Fibroblast of lung (primary cell): Measurements from ENCODE around the gene COL27A1. TPM values are rescaled to one million over a fixed set of nuclear protein-coding genes. Genes with fewer than 3 reads are reported as not detected.
A peak's percentile ranks its signal among the peaks of the same experiment; 100 is the strongest.

Source experiments
- DNase-seq, 2 donors: peaks; one replicate each; pipeline versions ENCODE4 v3.0.0 to v3.0.0-alpha.2; 2010; ENCODE audit warnings: low read depth in 2 of 2
- H2AFZ ChIP-seq: 2 replicates; pipeline ENCODE4 v1.5.1; 2012; ENCODE audit warnings: low read length, control low read depth, inconsistent platforms
- H3K27ac ChIP-seq: 2 replicates; pipeline ENCODE4 v1.5.1; 2011; ENCODE audit warnings: low read length, control low read depth; ENCODE audit not compliant: insufficient read depth
- H3K27me3 ChIP-seq: 2 replicates; pipeline ENCODE4 v1.5.1; 2011; ENCODE audit warnings: mild to moderate bottlenecking, low read length; ENCODE audit not compliant: control insufficient read depth, insufficient read depth
- H3K36me3 ChIP-seq: 2 replicates; pipeline ENCODE4 v1.5.1; 2011; ENCODE audit warnings: low read length; ENCODE audit not compliant: control insufficient read depth, insufficient read depth
- H3K4me1 ChIP-seq: 2 replicates; pipeline ENCODE4 v1.5.1; 2011; ENCODE audit warnings: low read length; ENCODE audit not compliant: control insufficient read depth, insufficient read depth; ENCODE audit errors: extremely low read depth
- H3K4me2 ChIP-seq: 2 replicates; pipeline ENCODE4 v1.5.1; 2011; ENCODE audit warnings: low read length, control low read depth; ENCODE audit not compliant: insufficient read depth; ENCODE audit errors: extremely low read depth
- H3K4me3 ChIP-seq, 4 experiments: fragments of 200-600 bp in 1 of 4; sonication (generic) in 1 of 4; replicated peaks in 1 of 4; 2 replicates each; pipeline ENCODE4 v1.5.1; 2011 to 2016; ENCODE audit warnings: low read length in 4 of 4, low read depth in 3 of 4, mild to moderate bottlenecking in 3 of 4, control low read depth in 2 of 4, inconsistent platforms in 1 of 4, mixed read lengths in 1 of 4; ENCODE audit not compliant: insufficient read depth in 1 of 4; ENCODE audit errors: control extremely low read depth in 1 of 4
- H3K79me2 ChIP-seq: 2 replicates; pipeline ENCODE4 v1.5.1; 2012; ENCODE audit warnings: mild to moderate bottlenecking, low read length, inconsistent platforms; ENCODE audit not compliant: control insufficient read depth, insufficient read depth
- H3K9ac ChIP-seq: 2 replicates; pipeline ENCODE4 v1.5.1; 2011; ENCODE audit warnings: mild to moderate bottlenecking, low read length, control low read depth; ENCODE audit not compliant: insufficient read depth
- H3K9me3 ChIP-seq: 2 replicates; pipeline ENCODE4 v1.5.1; 2012; ENCODE audit warnings: low read depth, low read length; ENCODE audit not compliant: control insufficient read depth, insufficient read depth
- H4K20me1 ChIP-seq: 2 replicates; pipeline ENCODE4 v1.5.1; 2011; ENCODE audit warnings: low read length; ENCODE audit not compliant: control insufficient read depth, insufficient read depth; ENCODE audit errors: extremely low read depth
- EZH2 ChIP-seq: IDR thresholded peaks from 2 replicates; pipeline ENCODE4 v1.5.1; 2012; ENCODE audit warnings: low read length, control low read depth, mild to moderate bottlenecking; ENCODE audit errors: missing control alignments
- polyA plus RNA-seq, 2 donors: library from polyadenylated mRNA; depleted of rRNA in 1 of 2; stranded (reverse) in 1 of 2; unstranded in 1 of 2; fragments of >200 nt; gene quantifications; 2 replicates each; pipeline ENCODE4 v1.2.1, GENCODE V29; 2011 to 2012; ENCODE audit warnings: missing spikeins in 1 of 2
- total RNA-seq: library from RNA; depleted of rRNA; stranded (reverse); fragments of >200 nt; gene quantifications from 2 replicates; pipeline ENCODE4 v1.2.1, GENCODE V29; 2014
- TF ChIP-seq, protein P1 (sequence below), 2 donors: IDR thresholded peaks in 1 of 2; conservative IDR thresholded peaks in 1 of 2; 1 replicate in 1 of 2; 2 replicates in 1 of 2; pipeline ENCODE4 v1.5.1; 2011 to 2012; ENCODE audit warnings: low read length in 2 of 2, control low read depth in 1 of 2, inconsistent platforms in 1 of 2, low read depth in 1 of 2, mild to moderate bottlenecking in 1 of 2

Gene COL27A1
- total and polyA plus RNA-seq, 2 donors (not counting 1 experiment from before 2014, with no cell fraction given) = 2.4 to 5.4 TPM

DNA sequence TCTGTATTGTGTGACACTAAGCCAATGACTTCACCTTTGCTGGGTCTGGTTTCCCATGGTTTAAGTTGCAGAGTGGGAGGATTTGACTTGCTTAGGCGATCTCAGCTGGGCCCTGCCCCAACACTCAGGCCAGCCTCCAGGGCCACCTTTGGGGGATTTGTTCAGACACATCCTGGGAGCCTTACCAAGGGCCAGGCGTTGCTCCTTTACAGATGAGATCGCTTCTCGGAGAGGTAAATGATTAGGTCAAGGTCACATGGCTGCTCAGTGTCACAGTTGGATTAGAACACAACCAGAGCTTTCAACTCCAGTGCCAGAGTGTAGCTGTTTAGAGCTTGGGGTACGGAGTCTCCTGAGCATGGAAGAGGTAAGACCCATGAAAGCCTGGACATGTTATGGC, 57.5 kb downstream of the COL27A1 start:
- Histone ChIP-seq H2AFZ (no peak overlapping the region), H3K27ac (no peak overlapping the region), H3K79me2 (no peaks in the 10 kb centered on the region), H3K36me3 (peaks cover 1% of the 10 kb centered on the region), H3K9ac (no peak overlapping the region), H3K4me1 (peaks cover 5% of the 10 kb centered on the region), H4K20me1 (no peaks in the 10 kb centered on the region), H3K9me3 (no peaks in the 10 kb centered on the region), H3K27me3 (no peaks in the 10 kb centered on the region), H3K4me2 (no peak overlapping the region), H3K4me3 (no peak overlapping the region)
- TF ChIP-seq, protein P1, sequence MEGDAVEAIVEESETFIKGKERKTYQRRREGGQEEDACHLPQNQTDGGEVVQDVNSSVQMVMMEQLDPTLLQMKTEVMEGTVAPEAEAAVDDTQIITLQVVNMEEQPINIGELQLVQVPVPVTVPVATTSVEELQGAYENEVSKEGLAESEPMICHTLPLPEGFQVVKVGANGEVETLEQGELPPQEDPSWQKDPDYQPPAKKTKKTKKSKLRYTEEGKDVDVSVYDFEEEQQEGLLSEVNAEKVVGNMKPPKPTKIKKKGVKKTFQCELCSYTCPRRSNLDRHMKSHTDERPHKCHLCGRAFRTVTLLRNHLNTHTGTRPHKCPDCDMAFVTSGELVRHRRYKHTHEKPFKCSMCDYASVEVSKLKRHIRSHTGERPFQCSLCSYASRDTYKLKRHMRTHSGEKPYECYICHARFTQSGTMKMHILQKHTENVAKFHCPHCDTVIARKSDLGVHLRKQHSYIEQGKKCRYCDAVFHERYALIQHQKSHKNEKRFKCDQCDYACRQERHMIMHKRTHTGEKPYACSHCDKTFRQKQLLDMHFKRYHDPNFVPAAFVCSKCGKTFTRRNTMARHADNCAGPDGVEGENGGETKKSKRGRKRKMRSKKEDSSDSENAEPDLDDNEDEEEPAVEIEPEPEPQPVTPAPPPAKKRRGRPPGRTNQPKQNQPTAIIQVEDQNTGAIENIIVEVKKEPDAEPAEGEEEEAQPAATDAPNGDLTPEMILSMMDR (conservative IDR thresholded peaks at IDR 0.05 in 1 of 2, IDR thresholded peaks at IDR 0.05 in 1 of 2; ENCODE audit: low read depth in 1 of 2, low read length in 2 of 2) = no peak
- TF ChIP-seq EZH2 = no peak
- no peak for DNase-seq

DNA sequence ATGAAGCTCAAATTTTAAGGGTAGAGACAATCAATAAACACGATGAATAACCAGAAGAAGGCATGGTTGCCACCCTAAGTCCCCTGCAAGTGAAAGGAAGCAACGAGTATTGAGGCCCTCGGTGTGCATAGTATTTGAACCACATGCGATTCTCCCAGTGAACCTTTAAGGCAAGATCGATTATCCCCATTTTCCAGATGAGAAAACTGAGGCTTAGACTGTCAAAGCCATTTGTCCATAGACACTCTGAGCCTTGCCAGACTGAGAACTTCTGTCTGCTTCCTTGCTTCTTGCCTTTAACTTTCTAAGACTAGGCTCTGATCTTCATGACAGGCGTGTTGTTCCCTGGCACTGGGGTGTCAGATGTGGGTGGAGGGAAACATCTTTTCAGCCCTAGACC, 58.2 kb downstream of the COL27A1 start:
- DNase-seq = no peak
- Histone ChIP-seq H3K36me3 (peaks cover 1% of the 10 kb centered on the region), H4K20me1 (no peaks in the 10 kb centered on the region), H3K4me2 (no peak overlapping the region), H3K27ac (no peak overlapping the region), H3K27me3 (no peaks in the 10 kb centered on the region), H3K4me3 (no peak overlapping the region), H3K79me2 (no peaks in the 10 kb centered on the region), H3K4me1 (peaks cover 5% of the 10 kb centered on the region), H3K9me3 (no peaks in the 10 kb centered on the region), H2AFZ (no peak overlapping the region), H3K9ac (no peak overlapping the region)
- TF ChIP-seq, protein P1 (conservative IDR thresholded peaks at IDR 0.05 in 1 of 2, IDR thresholded peaks at IDR 0.05 in 1 of 2; ENCODE audit: low read depth in 1 of 2, low read length in 2 of 2) = no peak
- TF ChIP-seq EZH2 = no peak

DNA sequence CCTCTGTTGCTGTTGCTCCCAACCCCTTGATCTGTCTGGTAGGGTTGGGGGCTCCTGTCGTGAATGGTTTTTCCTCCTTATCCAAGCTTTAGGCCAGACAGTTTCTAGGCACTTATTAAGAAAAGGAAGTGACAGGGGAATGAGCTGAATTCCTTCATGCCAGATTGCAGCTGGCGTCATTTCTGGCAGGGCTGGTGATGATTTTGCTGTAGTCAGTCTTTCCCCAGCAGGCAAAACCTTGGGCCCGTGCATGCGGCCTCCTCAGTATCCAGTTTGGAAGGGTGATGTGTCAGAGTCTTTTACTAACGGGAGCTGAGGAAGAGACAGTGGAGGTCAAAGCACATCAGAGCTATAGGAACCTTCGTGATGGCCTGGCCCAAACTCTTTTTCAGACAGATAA, 58.8 kb downstream of the COL27A1 start:
- Histone ChIP-seq H3K79me2 (no peaks in the 10 kb centered on the region), H3K27me3 (no peaks in the 10 kb centered on the region), H4K20me1 (no peaks in the 10 kb centered on the region), H3K4me3 (no peak overlapping the region), H3K9me3 (no peaks in the 10 kb centered on the region), H2AFZ (no peak overlapping the region), H3K4me1 (peaks cover 5% of the 10 kb centered on the region), H3K27ac (no peak overlapping the region), H3K9ac (no peak overlapping the region), H3K4me2 (no peak overlapping the region), H3K36me3 (no peaks in the 10 kb centered on the region)
- TF ChIP-seq EZH2 = no peak
- TF ChIP-seq, protein P1 (conservative IDR thresholded peaks at IDR 0.05 in 1 of 2, IDR thresholded peaks at IDR 0.05 in 1 of 2; ENCODE audit: low read depth in 1 of 2, low read length in 2 of 2) = no peak
- peak; percentile 37 to 74 for DNase-seq
